NCI-H345 treated with DMSO at 0.1 percent for 48 hours (cell line): ENCODE data around the gene VAMP1.

Experiments
- DNase-seq: peaks from one replicate; lab custom pipeline; 2025; ENCODE audit not compliant: unreplicated experiment; lab: John Stamatoyannopoulos, UW

The VAMP1 gene

DNA sequence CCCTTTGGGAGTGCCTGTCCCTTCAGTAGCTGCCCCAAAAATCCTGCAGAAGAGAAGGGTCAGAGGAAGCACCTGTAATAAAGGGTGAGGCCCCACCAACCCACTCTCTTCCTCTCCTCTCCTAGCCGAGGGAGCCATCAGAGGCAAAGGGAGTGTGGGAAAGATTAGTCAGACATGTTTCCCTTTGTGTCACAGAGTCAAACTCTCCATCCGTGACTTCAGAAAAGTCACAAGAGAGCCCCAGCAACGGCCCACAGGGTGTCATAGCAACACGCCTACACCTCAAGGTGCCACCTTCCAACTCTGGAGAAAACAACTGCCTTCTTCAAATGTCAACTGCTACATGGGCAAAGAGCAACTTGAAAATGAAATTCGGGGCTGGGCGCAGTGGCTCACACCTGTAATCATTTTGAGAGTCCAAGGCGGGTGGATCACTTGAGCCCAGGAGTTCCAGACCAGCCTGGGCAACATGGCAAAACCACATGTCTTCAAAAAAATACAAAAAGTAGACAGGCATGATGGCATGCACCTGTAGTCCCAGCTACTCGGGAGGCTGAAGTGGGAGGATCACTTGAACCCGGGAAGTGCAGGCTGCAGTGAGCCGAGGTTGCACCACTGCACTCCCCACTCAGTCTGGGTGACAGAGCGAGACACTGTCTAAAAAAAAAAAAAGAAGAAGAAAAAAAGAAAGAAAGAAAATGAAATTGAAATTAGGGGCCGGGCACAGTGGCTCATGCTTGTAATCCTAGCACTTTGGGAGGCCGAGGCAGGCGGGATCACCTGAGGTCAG is 43.4 kb downstream of the VAMP1 start:
- DNase-seq: no peak

DNA sequence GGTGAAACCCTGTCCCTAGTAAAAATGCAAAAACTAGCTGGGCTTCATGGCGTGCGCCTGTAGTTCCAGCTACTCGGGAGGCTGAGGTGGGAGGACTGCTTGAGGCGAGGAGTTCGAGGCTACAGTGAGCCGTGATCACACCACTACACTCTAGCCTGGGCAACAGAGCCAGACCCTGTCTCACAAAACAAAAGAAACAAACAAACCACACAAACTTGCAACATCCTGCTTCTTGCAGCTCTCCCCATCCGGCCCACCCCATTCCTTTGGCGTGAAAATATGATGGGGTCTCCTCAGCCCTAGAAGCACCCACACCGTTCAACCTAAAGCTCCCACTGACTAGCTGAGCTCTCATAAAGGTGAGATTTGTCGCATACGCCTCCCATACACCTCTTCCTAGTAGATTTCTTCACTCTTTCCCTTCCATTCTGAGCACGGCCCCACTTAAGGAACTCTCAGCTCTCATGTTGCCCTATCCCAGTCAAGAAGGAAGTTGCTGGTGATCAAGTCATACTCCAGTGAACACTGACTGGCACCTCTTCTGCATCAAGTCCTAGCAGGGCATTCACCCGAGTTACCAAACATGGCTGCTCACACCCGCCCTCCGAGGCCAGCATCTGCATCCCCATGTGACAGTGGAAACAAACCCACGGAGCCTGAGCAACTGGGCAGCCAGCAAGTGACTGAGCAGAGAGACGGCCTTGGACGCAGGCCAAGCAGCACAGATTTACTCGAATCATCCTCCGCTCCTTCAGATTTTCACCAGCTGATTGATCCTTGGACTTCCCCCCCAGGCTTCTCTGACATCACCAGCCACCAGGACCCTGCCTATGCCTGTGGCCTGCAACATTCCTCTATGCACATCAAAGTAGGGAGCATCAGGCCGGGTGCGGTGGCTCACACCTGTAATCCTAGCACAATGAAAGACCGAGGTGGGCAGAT is 44.6 kb downstream of the VAMP1 start:
- DNase-seq: no peak

DNA sequence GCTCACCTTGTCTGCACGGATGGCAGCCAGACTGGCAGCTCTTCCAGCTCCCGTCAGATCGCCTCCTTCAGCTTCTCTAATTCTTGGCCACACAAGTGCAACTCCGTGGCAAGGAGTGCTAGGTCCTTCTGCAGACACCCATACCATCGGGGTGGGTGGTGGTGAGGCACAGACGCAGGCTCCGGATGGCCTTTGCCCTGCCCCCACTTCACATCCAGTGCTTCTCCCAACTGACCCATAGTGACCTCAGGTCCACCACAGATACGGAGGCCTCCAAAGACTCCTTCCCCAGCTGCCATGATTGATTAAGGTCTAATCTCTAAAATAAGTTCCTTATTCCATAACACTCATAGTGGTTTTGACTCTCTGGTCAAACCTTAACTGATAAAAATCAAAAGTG is 45.6 kb downstream of the VAMP1 start:
- no peak for DNase-seq

DNA sequence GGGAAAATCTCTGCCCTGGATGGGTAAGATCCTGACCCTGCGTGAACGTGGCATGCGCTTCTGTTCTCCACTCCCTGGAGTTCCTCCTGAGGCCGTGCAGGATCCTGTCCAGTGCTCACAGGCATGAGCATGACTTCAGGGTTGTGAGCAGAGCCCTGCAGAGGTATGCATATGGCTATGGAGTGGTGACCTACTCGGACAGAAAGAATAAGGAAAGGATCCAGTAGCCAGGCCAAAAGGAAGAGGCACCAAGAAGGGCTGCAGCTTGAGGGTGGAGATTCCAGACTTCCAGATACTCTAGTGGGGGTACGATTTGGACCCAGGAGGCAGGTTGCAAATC is 46.5 kb downstream of the VAMP1 start:
- no peak for DNase-seq

DNA sequence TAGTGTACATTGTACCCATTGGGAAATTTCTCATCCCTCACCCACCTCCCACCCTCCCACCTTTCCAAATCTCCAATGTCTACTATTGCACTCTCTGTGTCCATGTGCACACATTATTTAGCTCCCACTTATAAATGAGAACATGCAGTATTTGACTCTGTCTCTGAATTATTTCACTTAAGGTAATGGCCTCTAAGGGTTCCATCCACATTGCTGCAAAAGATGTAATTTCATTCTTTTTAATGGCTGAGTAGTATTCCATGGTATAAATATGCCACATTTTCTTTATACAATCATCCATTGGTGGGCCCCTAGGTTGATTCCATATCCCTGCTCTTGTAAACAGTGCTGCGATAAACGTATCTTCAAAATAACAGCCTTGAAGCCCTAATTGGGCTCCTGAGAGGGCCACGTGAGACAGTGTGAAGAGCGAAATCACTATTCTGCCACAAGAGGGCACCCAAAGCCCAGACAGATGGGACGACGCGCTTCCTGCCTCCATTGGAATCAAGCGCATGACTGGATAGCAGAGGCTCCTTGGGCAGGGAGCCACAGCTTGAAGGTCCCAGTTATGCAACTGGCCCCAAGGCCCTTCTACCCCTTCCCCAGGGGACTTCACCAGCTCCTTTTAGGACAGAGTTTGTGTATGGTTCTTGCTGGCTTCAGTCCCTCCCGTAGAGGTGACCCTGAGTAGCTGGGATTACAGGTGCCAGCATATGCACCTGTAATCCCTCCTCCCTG is 47.0 kb downstream of the VAMP1 start:
- peak; percentile 59 for DNase-seq

DNA sequence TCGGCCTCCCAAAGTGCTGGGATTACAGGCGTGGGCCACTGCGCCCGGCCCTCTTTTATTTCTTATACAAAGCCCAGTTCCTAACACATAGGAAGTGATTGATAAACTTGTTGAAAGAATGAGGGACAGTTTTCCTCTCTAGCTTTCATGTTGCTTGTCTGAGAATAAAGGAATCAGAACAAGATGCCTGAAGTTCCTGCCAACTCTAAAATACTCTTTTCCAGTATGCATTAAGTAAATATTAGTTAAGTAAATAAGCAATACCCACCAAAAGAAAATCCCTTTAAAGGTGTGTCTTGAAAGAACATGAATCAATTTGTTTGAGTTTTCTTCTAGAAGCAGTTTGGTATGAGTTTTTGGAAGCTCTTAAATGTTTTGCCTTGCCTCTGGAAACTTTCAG is 50.1 kb downstream of the VAMP1 start:
- no peak for DNase-seq

DNA sequence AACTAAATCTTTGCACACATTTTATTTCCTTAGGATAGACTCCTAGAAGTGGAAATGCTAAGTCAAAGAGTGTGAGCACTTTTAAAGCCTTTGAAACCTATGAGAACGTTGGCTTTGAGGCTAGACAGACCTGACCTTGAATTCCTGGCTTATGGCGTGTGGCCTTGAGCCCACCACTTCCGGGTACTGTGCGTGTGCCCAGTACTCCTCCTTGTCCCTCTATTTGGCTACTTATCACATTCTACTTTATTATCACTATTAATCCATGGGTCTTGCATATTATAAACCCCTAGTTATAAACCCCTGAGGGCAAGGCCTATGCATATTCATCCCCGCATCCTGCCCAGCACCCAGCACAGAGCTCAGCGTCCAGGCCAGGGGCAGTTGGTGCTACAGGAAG is 51.7 kb downstream of the VAMP1 start:
- no peak for DNase-seq

DNA sequence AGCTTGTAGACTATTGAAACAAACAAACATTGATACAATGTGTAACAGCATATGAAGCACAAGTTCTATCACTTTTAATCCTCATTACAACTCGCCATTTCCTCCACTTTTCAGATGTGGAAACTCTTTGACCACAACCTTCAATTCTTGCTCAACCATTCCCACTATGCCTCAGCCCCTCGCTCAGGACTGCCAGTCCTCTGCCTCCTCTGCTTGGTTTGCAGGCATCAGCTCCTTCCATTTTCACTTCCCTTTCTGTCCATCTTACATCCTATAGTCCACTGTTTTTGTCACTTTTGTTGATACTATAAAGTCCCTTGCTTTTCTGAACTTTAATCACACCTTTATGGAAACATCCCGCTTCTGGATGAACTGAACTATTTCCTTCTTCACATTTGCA is 53.9 kb downstream of the VAMP1 start:
- DNase-seq: no peak
